Lower leg skin (tissue), 4 donors: ENCODE measurements around the gene BMP6. TPM values are rescaled to one million over a fixed set of nuclear protein-coding genes. Genes with fewer than 3 reads are reported as not detected.

Experiments used
- DNase-seq, 2 donors: peaks; one replicate each; pipeline ENCODE4 v3.0.0-alpha.2; 2019; ENCODE audit warnings: low spot score in 2 of 2
- H3K4me3 ChIP-seq: fragments of 200-600 bp; sonication (generic); 2 replicates; pipeline ENCODE4 v1.5.1; 2017; ENCODE audit warnings: mild to moderate bottlenecking, low read depth; ENCODE audit not compliant: poor library complexity, severe bottlenecking
- CTCF ChIP-seq, 3 donors: fragments of 450-650 bp; IDR thresholded peaks; one replicate each; pipeline ENCODE4 v1.5.1; 2016; ENCODE audit warnings: antibody characterized with exemption in 3 of 3, mild to moderate bottlenecking in 3 of 3, moderate library complexity in 2 of 3
- POLR2A ChIP-seq, 2 donors: fragments of 450-650 bp; IDR thresholded peaks; one replicate each; pipeline ENCODE4 v1.6.1; 2016 to 2017; ENCODE audit warnings: antibody characterized with exemption in 2 of 2, mild to moderate bottlenecking in 1 of 2, moderate library complexity in 1 of 2
- WGBS, 2 donors: methylation state at CpG; one replicate each; pipeline ENCODE4 v1.1.5; 2018; 5-methylcytosine and 5-hydroxymethylcytosine counted together
- intact Hi-C: fragments of 100-400 bp; cut with DNase I; formaldehyde crosslinking; loops from one replicate; pipeline ENCODE4 v1.15.0; 2023; ENCODE audit warnings: low total_unique reads
- total RNA-seq, 4 donors: library from RNA; depleted of rRNA; stranded (reverse); fragments of >200 nt; gene quantifications; one replicate each; pipeline ENCODE4 v1.1.0, GENCODE V29; 2016

Gene BMP6
- total RNA-seq, 4 donors from 2014 or later, result 1.7 to 11.2 (median 6.2) TPM

- intact Hi-C loops, result no loop called here
- 86 to 94% methylated on average over 9 of the region's 9 CpGs for WGBS, 2 donors
Observed at GRCh38 chr6:7901056-7901455, 175.2 kb downstream of the BMP6 start.

GRCh38 chr6:7901780-7902179 lies 175.9 kb downstream of the BMP6 start:
- no peak for TF ChIP-seq CTCF (IDR thresholded peaks at IDR 0.05)
- TF ChIP-seq POLR2A (IDR thresholded peaks at IDR 0.05), result no peak
- intact Hi-C loops, result no loop called here
- no peak for DNase-seq
- H3K4me3 ChIP-seq, result no peak overlapping the region
- WGBS, 2 donors, result 75 to 80% methylated on average over 4 of the region's 4 CpGs

More at GRCh38 chr6:7901056-7901455, 175.2 kb downstream of the BMP6 start:
- TF ChIP-seq POLR2A (IDR thresholded peaks at IDR 0.05) (no peak), CTCF (IDR thresholded peaks at IDR 0.05) (no peak)
- no peak overlapping the region for H3K4me3 ChIP-seq
- no peak for DNase-seq

- no peak overlapping the region for H3K4me3 ChIP-seq
- TF ChIP-seq POLR2A (IDR thresholded peaks at IDR 0.05) (no peak), CTCF (IDR thresholded peaks at IDR 0.05) (no peak)
- intact Hi-C loops, result no loop called here
- WGBS, 2 donors, result 60 to 76% methylated on average over 8 of the region's 8 CpGs
- DNase-seq, result no peak
Observed at GRCh38 chr6:7902221-7902620, 176.3 kb downstream of the BMP6 start.

GRCh38 chr6:7902867-7903266 lies 177.0 kb downstream of the BMP6 start:
- TF ChIP-seq CTCF (IDR thresholded peaks at IDR 0.05) (no peak), POLR2A (IDR thresholded peaks at IDR 0.05) (no peak)
- H3K4me3 ChIP-seq, result no peak overlapping the region
- intact Hi-C loops, result no loop called here
- 100% methylated on average over 1 of the region's 1 CpG for WGBS, 2 donors
- no peak for DNase-seq

- 88% methylated on average over 3 of the region's 3 CpGs for WGBS, 2 donors
- DNase-seq, result no peak
- TF ChIP-seq POLR2A (IDR thresholded peaks at IDR 0.05) (no peak), CTCF (IDR thresholded peaks at IDR 0.05) (no peak)
- intact Hi-C loops, result no loop called here
- no peak overlapping the region for H3K4me3 ChIP-seq
Observed at GRCh38 chr6:7903673-7904072, 177.8 kb downstream of the BMP6 start.

- TF ChIP-seq POLR2A (IDR thresholded peaks at IDR 0.05) (no peak), CTCF (IDR thresholded peaks at IDR 0.05) (no peak)
- no peak for DNase-seq
- 86 to 94% methylated on average over 5 of the region's 5 CpGs for WGBS, 2 donors
- intact Hi-C loops, result no loop called here
- no peak overlapping the region for H3K4me3 ChIP-seq
Observed at GRCh38 chr6:7904654-7905319, 178.9 kb downstream of the BMP6 start.
